Brain microvascular endothelial cell (primary cell): ENCODE data around the gene NIPBL.
"Not testable (repeated sequence)": the region's sequence is repeated elsewhere in the genome, so short reads cannot be mapped to it uniquely, and the experiment has no call there.

Experiments used
- DNase-seq: peaks from one replicate; pipeline ENCODE4 v3.0.0-alpha.2; 2020
- H3K27ac ChIP-seq: fragments of 250-450 bp; sonication (Bioruptor Pico); 2 replicates; pipeline ENCODE4 v1.5.1; 2020; ENCODE audit warnings: mild to moderate bottlenecking, moderate library complexity
- H3K27me3 ChIP-seq: fragments of 250-450 bp; sonication (Bioruptor Pico); replicated peaks from 2 replicates; pipeline ENCODE4 v1.5.1; 2020; ENCODE audit warnings: mild to moderate bottlenecking
- H3K36me3 ChIP-seq: fragments of 250-450 bp; sonication (Bioruptor Pico); replicated peaks from 2 replicates; pipeline ENCODE4 v1.5.1; 2020; ENCODE audit warnings: mild to moderate bottlenecking
- H3K4me3 ChIP-seq: 2 replicates; pipeline ENCODE4 v1.5.1; 2011; ENCODE audit warnings: low read depth, mild to moderate bottlenecking, control low read depth, low read length, moderate library complexity
- in situ Hi-C: cut with HindIII; loops from 2 replicates; pipeline ENCODE4 v1.10.0; 2017; ENCODE audit warnings: low sequenced_read_pairs, low pct_ligation_motif_present
- TF ChIP-seq, protein P1 (sequence below): IDR thresholded peaks from 2 replicates; pipeline ENCODE4 v1.5.1; 2011; ENCODE audit warnings: low read depth, mild to moderate bottlenecking, moderate library complexity, low read length, control low read depth, inconsistent platforms; ENCODE audit errors: missing control alignments

The NIPBL gene

DNA sequence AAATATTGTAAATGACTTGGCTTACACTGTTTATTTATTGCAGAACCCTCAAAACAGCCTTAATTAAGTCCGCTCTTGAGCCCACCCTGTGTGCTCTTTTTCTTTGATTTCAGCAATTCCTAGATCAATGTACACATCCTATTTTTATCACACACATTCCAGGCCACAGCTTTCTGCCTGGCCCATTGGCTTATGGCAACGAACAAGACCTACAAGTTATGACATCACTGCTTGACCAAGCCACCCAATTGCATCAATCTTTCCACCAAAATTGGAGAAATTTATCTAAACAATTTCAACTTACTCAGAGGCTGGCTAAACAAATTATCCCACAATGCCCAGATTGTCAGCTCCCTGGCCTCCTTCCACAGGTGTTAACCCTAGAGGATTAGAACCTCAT, 214.2 kb downstream of the NIPBL start:
- no peak for DNase-seq
- no peak overlapping the region for H3K27ac ChIP-seq
- TF ChIP-seq, protein P1, sequence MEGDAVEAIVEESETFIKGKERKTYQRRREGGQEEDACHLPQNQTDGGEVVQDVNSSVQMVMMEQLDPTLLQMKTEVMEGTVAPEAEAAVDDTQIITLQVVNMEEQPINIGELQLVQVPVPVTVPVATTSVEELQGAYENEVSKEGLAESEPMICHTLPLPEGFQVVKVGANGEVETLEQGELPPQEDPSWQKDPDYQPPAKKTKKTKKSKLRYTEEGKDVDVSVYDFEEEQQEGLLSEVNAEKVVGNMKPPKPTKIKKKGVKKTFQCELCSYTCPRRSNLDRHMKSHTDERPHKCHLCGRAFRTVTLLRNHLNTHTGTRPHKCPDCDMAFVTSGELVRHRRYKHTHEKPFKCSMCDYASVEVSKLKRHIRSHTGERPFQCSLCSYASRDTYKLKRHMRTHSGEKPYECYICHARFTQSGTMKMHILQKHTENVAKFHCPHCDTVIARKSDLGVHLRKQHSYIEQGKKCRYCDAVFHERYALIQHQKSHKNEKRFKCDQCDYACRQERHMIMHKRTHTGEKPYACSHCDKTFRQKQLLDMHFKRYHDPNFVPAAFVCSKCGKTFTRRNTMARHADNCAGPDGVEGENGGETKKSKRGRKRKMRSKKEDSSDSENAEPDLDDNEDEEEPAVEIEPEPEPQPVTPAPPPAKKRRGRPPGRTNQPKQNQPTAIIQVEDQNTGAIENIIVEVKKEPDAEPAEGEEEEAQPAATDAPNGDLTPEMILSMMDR, result no peak
- no peaks in the 10 kb centered on the region for H3K27me3 ChIP-seq
- no peaks in the 10 kb centered on the region for H3K36me3 ChIP-seq
- in situ Hi-C loops, result no loop called here
- no peak overlapping the region for H3K4me3 ChIP-seq

DNA sequence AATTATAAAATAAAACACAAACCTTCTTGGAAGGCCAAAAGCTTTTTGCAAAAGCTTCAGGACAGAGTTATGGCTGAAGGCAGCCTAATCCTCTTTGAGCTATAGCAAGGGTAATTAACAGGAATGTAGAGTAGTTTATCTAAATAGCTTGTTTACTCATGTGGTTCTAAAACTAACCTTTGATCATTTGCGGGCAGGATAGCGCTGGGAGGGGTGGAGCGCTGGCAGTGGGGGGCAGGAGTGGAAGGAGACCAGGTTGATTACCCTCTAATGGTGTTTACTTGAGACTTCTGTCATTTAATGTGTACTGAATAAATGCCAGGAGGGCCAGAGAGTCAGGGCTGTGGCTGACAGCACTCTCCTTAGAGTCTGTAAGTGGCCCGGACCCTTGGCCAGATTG, 217.2 kb downstream of the NIPBL start:
- H3K36me3 ChIP-seq, H3K4me3 ChIP-seq, H3K27me3 ChIP-seq, H3K27ac ChIP-seq, in situ Hi-C loops, DNase-seq: not testable (repeated sequence)

DNA sequence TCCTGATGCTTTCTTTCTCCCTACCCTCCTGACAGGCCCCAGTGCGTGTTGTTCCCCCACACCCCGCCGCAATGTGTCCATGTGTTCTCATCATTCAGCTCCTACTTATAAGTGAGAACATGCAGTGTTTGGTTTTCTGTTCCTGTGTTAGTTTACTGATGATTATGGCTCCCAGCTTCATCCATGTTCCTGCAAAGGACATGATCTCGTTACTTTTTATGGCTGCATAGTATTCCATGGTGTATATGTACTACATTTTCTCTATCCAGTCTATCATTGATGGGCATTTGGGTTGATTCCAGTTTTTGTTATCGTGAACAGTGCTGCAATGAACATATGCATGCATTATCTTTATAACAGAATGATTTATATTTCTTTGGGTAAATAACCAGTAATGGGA, 222.7 kb downstream of the NIPBL start:
- in situ Hi-C loops, H3K27ac ChIP-seq, H3K4me3 ChIP-seq, DNase-seq, H3K36me3 ChIP-seq, H3K27me3 ChIP-seq: not testable (repeated sequence)

DNA sequence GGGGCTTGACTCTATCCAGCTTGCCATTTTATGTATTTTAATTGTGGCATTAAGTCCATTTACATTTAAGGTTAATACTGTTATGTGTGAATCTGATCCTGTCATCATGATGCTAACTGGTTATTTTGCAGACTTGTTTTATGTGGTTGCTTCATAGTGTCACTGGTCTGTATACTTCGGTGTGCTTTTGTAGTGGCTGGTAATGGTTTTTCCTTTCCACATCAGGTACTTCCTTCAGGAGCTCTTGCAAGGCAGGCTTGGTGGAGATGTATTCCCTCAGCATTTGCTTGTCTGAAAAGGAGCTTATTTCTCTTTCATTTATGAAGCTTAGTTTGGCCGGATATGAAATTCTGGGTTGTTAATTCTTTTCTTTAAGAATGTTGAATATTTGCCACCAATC, 226.7 kb downstream of the NIPBL start:
- no peaks in the 10 kb centered on the region for H3K27me3 ChIP-seq
- in situ Hi-C loops, result no loop called here
- DNase-seq, result no peak
- TF ChIP-seq, protein P1, result no peak
- H3K27ac ChIP-seq, result no peak overlapping the region
- H3K4me3 ChIP-seq, result no peak overlapping the region
- H3K36me3 ChIP-seq, result peaks cover 5% of the 10 kb centered on the region

DNA sequence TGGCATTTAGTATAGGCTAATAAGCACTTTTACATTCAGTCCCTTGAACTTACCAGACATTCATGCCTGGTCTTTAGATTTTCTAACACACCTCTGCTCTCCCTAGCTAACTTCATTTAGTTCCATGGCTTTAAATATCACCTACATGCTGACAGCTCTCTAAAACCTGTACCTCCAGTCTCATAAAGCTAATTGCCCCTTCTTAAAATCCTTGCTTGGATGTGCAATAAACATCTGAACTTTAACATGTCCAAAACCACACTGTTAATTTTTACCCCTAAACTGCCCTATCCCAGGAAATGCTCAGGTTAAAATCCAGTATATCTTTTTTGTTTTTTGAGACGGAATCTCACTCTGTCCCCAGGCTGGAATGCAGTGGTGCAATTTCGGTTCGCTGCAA, 232.8 kb downstream of the NIPBL start:
- H3K36me3 ChIP-seq, result peaks cover 8% of the 10 kb centered on the region
- no peak overlapping the region for H3K27ac ChIP-seq
- H3K4me3 ChIP-seq, result no peak overlapping the region
- H3K27me3 ChIP-seq, result no peaks in the 10 kb centered on the region
- DNase-seq, result no peak
- in situ Hi-C loops, result no loop called here
- TF ChIP-seq, protein P1, result no peak

DNA sequence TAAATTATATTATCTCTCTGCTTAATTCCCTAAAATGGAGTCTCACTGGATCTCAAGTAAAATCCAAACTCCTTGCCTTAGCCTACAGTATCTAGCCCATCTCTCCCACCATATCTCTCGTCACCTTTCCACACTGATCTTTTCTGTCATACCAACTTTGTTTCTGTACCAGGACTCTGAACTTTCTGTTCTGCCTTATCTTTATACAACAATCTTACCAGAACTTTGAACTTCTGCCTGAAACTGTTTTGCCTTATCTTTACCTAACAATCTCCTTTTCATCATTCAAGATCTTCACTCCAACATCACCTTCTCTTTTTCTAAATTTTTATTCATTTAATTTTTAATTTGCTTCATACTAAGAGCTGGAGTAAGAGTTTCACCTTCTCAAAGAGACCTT, 233.6 kb downstream of the NIPBL start:
- Histone ChIP-seq H3K27me3 (no peaks in the 10 kb centered on the region), H3K27ac (no peak overlapping the region), H3K4me3 (no peak overlapping the region), H3K36me3 (peaks cover 9% of the 10 kb centered on the region)
- TF ChIP-seq, protein P1, result no peak
- in situ Hi-C loops, result no loop called here
- no peak for DNase-seq
